Measurements from ENCODE around the gene EFCC1.

EFCC1 gene

GRCh38 chr3:129020691-129021090 is 19.6 kb downstream of the EFCC1 start:
- H3K27me3 ChIP-seq (replicated peaks; ENCODE audit: control insufficient read depth, insufficient read depth, low read length): no peaks in the 10 kb centered on the region
- no peak for DNase-seq (ENCODE audit: extremely low read depth, insufficient read length)
- TF ChIP-seq CTCF (IDR thresholded peaks at IDR 0.05; ENCODE audit: insufficient read depth, low read length, poor library complexity, severe bottlenecking): no peak
- no peak overlapping the region for H3K4me3 ChIP-seq (replicated peaks; ENCODE audit: low read depth, low read length)
- H3K36me3 ChIP-seq (ENCODE audit: control insufficient read depth, insufficient read depth, low read length): no peaks in the 10 kb centered on the region

GRCh38 chr3:129021140-129021551 is 20.0 kb downstream of the EFCC1 start:
- H3K36me3 ChIP-seq (ENCODE audit: control insufficient read depth, insufficient read depth, low read length): no peaks in the 10 kb centered on the region
- H3K4me3 ChIP-seq (replicated peaks; ENCODE audit: low read depth, low read length): no peak overlapping the region
- H3K27me3 ChIP-seq (replicated peaks; ENCODE audit: control insufficient read depth, insufficient read depth, low read length): no peaks in the 10 kb centered on the region
- no peak for DNase-seq (ENCODE audit: extremely low read depth, insufficient read length)
- TF ChIP-seq CTCF (IDR thresholded peaks at IDR 0.05; ENCODE audit: insufficient read depth, low read length, poor library complexity, severe bottlenecking): no peak

DNA sequence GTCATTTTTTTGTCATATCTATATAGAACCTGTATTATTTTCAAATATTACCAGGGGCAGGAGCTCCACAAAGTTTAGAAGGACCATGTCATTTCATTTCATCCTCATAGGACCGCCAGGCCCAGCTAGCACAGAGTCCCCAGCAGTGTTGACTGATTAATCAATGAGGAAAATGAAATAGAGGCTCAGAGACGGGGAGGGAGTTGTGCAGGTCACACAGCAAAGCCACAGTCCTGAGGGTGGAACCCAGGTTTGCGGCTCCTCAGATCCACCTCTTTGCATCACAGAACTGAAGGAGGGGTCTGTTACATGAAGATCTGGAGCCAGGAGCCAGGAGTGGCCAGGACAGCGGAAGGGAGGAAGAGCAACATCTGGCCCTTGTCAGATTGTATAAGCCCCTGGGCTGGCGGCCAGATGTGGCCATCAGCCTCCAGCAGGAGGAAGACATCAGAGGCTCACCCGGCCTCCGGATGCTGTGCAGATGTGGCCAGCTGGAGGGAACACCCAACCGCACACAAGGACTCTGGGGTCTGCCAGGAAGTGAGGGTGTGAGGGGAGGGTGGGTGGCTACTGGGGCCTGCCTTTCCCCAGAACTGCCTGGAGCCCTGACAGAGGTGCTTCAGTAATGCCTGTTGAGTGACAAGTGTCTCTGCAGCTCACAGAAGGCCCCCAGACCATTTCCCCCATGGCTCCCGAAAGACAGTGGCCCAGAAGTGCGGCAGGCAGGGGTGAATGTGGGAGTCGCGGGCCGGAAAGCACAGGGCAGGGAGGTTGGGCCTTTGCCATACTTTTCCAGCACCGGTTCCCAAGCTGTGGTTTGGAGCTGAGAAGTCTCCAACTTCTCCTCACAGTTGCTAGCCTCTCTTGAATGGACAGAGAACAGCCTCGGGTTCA is 21.3 kb downstream of the EFCC1 start:
- no peaks in the 10 kb centered on the region for H3K36me3 ChIP-seq (ENCODE audit: control insufficient read depth, insufficient read depth, low read length)
- DNase-seq (ENCODE audit: extremely low read depth, insufficient read length): no peak
- TF ChIP-seq CTCF (IDR thresholded peaks at IDR 0.05; ENCODE audit: insufficient read depth, low read length, poor library complexity, severe bottlenecking): no peak
- H3K4me3 ChIP-seq (replicated peaks; ENCODE audit: low read depth, low read length): no peak overlapping the region
- H3K27me3 ChIP-seq (replicated peaks; ENCODE audit: control insufficient read depth, insufficient read depth, low read length): no peaks in the 10 kb centered on the region

DNA sequence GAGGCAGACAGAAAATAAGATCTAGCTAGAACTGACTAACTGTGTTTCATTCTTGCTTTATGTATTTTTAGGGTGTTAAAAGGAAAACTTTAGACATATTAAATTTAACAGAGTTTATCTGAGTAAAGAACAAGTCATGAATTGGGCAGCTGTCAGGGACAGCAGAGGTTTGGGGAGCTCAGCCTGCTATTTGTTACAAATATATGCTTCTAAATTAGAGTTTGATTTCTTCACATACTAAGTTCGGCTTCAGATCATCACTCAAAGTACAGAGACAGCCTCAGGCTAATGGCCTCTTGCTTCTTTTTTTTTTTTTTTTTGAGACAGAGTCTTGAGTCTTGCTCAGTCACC is 21.9 kb downstream of the EFCC1 start:
- TF ChIP-seq CTCF (IDR thresholded peaks at IDR 0.05; ENCODE audit: insufficient read depth, low read length, poor library complexity, severe bottlenecking): no peak
- no peak overlapping the region for H3K4me3 ChIP-seq (replicated peaks; ENCODE audit: low read depth, low read length)
- no peaks in the 10 kb centered on the region for H3K36me3 ChIP-seq (ENCODE audit: control insufficient read depth, insufficient read depth, low read length)
- no peak for DNase-seq (ENCODE audit: extremely low read depth, insufficient read length)
- no peaks in the 10 kb centered on the region for H3K27me3 ChIP-seq (replicated peaks; ENCODE audit: control insufficient read depth, insufficient read depth, low read length)

DNA sequence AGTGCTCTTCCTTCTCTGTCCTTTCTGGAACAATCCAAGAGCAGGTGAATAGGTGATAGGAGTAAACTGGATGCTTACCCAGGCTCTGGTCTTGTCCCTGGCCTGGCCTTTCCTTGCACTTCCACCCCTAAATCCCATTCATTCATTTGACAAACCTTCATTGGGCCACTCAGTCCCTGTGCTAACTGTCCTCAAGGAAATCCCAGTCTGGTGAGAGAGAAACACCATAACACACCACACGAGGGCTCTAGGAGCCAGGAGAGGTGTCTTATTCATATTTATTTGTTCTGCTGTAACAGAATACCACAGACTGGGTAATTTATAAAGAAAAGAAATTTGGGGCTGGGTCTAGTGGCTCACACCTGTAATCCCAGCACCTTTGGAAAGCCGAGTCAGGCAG is 22.8 kb downstream of the EFCC1 start:
- Histone ChIP-seq H3K27me3 (replicated peaks; ENCODE audit: control insufficient read depth, insufficient read depth, low read length) (no peaks in the 10 kb centered on the region), H3K36me3 (ENCODE audit: control insufficient read depth, insufficient read depth, low read length) (no peaks in the 10 kb centered on the region)
- DNase-seq (ENCODE audit: extremely low read depth, insufficient read length): no peak

More for the DNA sequence above, 22.8 kb downstream of the EFCC1 start:
- peak; percentile 27 for TF ChIP-seq CTCF (IDR thresholded peaks at IDR 0.05; ENCODE audit: insufficient read depth, low read length, poor library complexity, severe bottlenecking)
- no peak overlapping the region for H3K4me3 ChIP-seq (replicated peaks; ENCODE audit: low read depth, low read length)

Measured in GM06990 (cell line).